Skin epidermis (tissue), 12 donors: Measurements from ENCODE around the gene USO1.
"Not testable (repeated sequence)": the region's sequence is repeated elsewhere in the genome, so short reads cannot be mapped to it uniquely, and the experiment has no call there.

Experiments
- H3K27ac ChIP-seq, 21 experiments: fragments of 200-600 bp; sonication (generic) in 11 of 21; one replicate each; pipeline ENCODE4 v1.5.0; 2020; ENCODE audit warnings: mild to moderate bottlenecking in 3 of 21, inconsistent platforms in 2 of 21, moderate library complexity in 2 of 21
- H3K4me3 ChIP-seq, 7 experiments: fragments of 200-600 bp; sonication (generic) in 2 of 7; one replicate each; pipeline ENCODE4 v1.5.0; 2020; ENCODE audit warnings: inconsistent platforms in 2 of 7, mild to moderate bottlenecking in 2 of 7, moderate library complexity in 1 of 7

The USO1 gene, protein sequence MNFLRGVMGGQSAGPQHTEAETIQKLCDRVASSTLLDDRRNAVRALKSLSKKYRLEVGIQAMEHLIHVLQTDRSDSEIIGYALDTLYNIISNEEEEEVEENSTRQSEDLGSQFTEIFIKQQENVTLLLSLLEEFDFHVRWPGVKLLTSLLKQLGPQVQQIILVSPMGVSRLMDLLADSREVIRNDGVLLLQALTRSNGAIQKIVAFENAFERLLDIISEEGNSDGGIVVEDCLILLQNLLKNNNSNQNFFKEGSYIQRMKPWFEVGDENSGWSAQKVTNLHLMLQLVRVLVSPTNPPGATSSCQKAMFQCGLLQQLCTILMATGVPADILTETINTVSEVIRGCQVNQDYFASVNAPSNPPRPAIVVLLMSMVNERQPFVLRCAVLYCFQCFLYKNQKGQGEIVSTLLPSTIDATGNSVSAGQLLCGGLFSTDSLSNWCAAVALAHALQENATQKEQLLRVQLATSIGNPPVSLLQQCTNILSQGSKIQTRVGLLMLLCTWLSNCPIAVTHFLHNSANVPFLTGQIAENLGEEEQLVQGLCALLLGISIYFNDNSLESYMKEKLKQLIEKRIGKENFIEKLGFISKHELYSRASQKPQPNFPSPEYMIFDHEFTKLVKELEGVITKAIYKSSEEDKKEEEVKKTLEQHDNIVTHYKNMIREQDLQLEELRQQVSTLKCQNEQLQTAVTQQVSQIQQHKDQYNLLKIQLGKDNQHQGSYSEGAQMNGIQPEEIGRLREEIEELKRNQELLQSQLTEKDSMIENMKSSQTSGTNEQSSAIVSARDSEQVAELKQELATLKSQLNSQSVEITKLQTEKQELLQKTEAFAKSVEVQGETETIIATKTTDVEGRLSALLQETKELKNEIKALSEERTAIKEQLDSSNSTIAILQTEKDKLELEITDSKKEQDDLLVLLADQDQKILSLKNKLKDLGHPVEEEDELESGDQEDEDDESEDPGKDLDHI

DNA sequence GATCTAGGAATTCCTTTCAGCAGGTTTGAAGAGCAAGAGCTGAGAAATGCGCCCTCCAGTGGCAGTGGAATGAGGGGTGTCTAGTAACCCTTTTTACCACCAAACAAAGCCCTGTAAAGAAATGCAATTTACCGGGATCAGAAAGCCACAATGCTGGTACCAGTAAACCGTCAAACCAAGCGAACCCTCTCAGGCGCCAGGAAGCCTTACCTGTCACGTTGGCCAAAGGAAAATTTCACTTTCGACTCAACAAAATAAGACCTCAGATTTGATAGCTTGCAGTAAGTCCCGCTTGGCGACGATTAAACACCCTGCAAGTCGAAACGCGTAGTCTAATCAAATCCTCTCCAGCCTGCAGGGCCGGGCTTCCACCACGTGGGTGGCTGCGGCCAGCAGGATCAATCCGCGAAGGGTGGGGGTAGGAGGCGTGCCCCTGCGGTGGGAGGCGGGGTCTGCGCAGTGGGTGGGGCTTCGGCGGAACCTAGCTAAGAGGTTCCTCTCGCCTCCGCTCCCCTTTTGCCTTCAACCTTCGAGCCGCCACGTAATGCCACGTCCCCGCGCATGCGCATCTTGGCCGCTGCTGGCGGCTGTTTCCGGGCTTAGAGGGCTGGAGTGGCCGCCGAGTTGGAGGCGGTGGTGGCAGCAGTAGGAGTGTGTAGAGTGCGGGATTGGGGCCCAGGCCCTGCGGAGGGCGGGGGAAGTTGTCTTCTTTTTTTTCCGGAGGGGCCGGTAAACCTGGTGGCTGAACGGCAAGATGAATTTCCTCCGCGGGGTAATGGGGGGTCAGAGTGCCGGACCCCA is at the start of gene USO1:
Gene USO1 (plus strand): TSS at position 512 of the 801 bp plus-strand sequence. CDS start 243 bp downstream, at position 755.
- H3K4me3 ChIP-seq: peak within 1 kb of the TSS; percentile 62 to 98 (median 93)
- peak within 1 kb of the TSS; percentile 57 to 99 (median 96) for H3K27ac ChIP-seq

- Histone ChIP-seq H3K27ac (peak overlapping the region in 1 of 21 experiments; percentile 31), H3K4me3 (no peak overlapping the region)
Measured at GRCh38 chr4:75675004-75675531, 49.3 kb upstream of the USO1 start.

DNA sequence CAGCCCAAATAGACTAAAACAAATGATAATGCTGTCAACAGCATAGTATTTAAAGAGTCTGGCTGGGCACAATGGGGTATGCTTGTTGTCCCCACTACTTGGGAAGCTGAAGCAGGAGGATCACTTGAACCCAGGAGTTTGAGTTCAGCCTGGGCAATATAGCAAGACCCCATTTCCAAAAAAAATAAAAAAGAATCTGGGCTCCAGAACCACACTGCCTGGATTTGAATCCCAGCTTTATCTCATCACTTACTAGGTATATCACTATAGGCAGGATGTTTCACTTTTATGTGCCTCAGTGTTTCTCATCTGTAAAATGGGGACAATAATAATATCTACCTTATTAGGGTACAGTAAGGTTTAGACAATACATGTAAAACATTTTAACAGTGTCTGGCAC is 45.9 kb upstream of the USO1 start:
- Histone ChIP-seq H3K4me3 (no peak overlapping the region), H3K27ac (no peak overlapping the region)

GRCh38 chr4:75678965-75679364 is 45.4 kb upstream of the USO1 start:
- Histone ChIP-seq H3K4me3 (no peak overlapping the region), H3K27ac (no peak overlapping the region)

DNA sequence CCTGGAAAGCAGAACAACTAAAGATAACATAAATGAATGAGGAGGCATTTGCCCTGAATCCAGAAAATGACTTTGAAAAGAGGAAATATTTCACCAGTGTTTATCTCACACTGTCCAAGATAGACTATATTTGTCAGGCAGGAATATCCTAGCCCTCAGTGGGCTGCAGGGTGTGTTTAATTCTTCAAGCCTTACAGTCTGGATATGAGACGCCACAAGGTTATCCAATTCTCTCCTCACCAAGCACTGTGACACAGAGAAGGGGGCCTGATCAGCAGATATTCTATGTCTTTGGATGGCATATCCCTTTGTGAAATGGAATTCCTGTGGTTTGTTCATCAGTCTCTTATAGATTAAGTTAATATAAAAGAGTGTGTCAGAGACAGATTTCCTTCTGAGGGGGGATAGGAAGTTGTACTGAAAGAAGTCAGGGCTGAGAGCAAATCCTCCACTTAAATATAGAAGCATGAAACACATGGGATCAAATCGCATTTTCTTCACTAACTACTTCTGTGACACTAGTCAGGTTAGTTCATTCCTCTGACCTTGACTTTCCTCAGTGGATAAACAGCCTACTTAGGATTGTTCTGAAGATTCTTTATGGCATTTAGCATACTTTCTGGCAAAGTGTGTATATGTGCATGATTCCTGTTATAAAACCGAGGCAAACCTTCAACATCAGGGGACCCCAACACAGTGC is 44.4 kb upstream of the USO1 start:
- no peak overlapping the region for H3K4me3 ChIP-seq
- no peak overlapping the region for H3K27ac ChIP-seq

DNA sequence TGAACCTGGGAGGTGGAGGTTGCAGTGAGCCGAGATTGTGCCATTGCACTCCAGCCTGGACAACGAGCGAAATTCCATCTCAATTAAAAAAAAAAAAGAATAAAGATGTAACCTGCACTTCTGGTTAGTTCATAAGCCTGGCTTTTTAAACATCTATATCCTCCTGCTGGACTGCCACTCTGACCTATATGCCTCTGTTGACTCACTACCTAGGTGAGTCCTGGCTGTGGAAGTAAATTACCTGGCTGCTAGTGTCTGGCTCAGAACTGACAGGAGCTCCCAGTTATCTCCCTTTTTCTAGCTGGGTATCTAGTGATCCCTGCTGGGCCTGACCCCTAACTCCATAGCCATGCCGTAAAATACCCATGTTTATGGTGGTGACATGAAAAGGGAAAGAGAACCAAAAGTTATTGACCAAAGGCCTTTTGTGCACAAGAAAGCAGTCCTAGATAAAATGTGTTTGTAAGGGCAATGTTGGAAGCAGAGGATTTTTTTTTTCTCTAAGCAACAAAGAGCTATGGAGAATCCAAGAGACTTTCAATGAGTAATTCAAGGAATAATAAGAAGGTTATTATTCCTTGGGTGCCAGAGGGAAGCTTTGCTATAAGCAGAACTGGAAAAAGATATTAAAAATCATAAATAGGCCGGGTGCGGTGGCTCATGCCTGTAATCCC is 40.8 kb upstream of the USO1 start:
- Histone ChIP-seq H3K4me3 (no peak overlapping the region), H3K27ac (no peak overlapping the region)

- Histone ChIP-seq H3K27ac (no peak overlapping the region), H3K4me3 (no peak overlapping the region)
Measured at GRCh38 chr4:75685546-75686189, 38.7 kb upstream of the USO1 start.

- H3K27ac ChIP-seq: no peak overlapping the region
- H3K4me3 ChIP-seq: no peak overlapping the region
Measured at GRCh38 chr4:75686346-75686745, 38.0 kb upstream of the USO1 start.

DNA sequence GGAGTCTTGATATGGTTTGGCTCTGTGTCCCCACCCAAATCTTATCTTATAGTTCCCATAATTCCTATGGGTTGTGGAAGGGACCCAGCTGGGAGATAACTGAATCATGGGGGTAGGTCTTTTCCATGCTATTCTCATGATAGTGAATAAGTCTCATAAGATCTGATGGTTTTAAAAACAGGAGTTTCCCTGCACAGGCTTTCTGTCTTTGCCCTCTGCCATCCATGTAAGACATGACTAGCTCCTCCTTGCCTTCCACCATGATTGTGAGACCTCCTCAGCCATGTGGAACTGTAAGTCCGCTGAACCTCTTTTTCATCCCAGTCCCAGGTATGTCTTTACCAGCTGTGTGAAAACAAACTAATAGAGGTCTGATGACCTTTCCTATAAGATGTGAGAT is 37.3 kb upstream of the USO1 start:
- H3K27ac ChIP-seq: not testable (repeated sequence)

DNA sequence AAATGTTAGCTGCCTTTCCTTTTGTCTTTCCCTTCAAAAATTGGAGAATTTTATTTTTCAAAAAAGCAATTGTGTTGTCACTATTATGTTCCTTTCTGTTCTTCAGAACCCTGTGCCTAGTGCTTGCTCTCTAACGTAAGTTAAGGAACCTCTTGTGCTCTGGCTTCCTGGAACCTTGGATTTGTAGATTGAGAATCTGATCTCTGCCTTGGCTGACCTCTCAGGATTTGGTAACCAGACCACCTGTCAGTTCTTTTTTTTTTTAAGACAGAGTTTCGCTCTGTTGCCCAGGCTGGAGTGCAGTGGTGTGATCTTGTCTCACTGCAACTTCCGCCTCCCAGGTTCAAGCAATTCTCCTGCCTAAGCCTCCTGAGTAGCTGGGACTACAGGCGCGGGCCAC is 32.3 kb upstream of the USO1 start:
- H3K27ac ChIP-seq, H3K4me3 ChIP-seq: not testable (repeated sequence)

More for the DNA sequence above, 37.3 kb upstream of the USO1 start:
- not testable (repeated sequence) for H3K4me3 ChIP-seq

- Histone ChIP-seq H3K4me3 (no peak overlapping the region), H3K27ac (no peak overlapping the region)
Measured at GRCh38 chr4:75696071-75696470, 28.3 kb upstream of the USO1 start.

GRCh38 chr4:75696581-75696980 is 27.8 kb upstream of the USO1 start:
- no peak overlapping the region for H3K4me3 ChIP-seq
- no peak overlapping the region for H3K27ac ChIP-seq

GRCh38 chr4:75698162-75698962 is 26.0 kb upstream of the USO1 start:
- Histone ChIP-seq H3K27ac (peak overlapping the region in 11 of 21 experiments; percentile 1 to 73 (median 27)), H3K4me3 (no peak overlapping the region)

GRCh38 chr4:75698963-75699228 is 25.5 kb upstream of the USO1 start:
- peak overlapping the region in 9 of 21 experiments; percentile 1 to 73 (median 40) for H3K27ac ChIP-seq
- no peak overlapping the region for H3K4me3 ChIP-seq

DNA sequence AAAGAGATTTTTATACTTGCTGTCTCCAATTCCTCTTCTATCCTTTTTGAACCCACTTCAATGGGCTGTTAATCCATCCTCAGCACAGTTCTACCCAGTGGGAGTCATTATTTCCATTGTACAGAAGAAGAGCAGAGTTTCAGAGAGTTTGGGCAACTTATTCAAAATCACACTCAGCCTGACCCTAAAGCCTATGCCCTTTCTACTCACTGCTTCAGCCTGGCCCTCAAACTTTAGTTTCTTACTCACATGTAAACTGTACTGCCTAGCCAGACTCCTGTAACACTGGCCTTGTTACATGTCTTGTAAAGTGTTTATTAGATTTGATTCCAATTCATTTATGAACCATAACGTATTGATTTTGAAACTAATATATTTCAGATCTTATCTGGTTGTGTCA is 25.1 kb upstream of the USO1 start:
- H3K4me3 ChIP-seq: no peak overlapping the region
- peak overlapping the region in 4 of 21 experiments; percentile 1 to 73 (median 50) for H3K27ac ChIP-seq

GRCh38 chr4:75702919-75703411 is 21.4 kb upstream of the USO1 start:
- H3K27ac ChIP-seq: no peak overlapping the region
- no peak overlapping the region for H3K4me3 ChIP-seq
